ENCODE results near the gene BLZF1. TPM values are rescaled to one million over a fixed set of nuclear protein-coding genes. Genes with fewer than 3 reads are reported as not detected.

BLZF1 gene
- total and polyA plus RNA-seq, 2 of the 8 experiments (the other 6 are each of a cell fraction or from before 2014, with no cell fraction given), result 1.8 to 10.3 TPM

DNA sequence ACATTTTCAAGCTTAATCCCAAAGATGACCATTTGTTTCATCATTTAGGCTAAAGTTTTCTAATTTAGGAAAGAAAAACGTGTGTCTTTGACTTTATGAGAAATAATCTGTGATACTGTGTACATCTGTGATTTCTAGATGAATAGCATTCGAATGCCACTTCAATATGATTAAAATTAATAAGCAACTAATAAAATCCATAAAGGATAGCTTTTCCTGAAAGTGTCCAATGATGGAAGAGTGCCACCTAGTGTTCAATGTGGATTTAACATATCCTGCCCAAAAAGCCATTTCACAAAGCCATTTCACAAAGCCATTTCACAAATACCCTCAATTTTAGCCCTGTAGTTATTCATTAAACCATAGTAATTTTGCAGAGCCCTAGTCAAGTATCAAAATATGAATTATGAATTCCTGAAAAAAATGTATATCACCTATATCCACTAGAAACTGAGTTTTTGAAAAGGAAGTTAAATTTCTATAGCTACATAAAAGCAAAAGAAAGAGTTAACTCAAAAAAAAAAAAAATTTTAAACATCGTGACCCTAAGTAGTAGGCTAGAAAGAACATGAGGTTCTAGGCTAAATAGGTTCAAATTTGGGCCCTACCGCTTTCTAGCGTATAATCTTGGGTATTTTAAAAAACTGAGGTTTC is 19.5 kb upstream of the BLZF1 start:
- Histone ChIP-seq H2BK15ac (ENCODE audit: low read length) (no peak overlapping the region), H3K79me2 (ENCODE audit: control insufficient read depth in 1 of 2, insufficient read depth in 2 of 2, low read length in 2 of 2) (0 out of 4 replicates have a peak, but pooled peaks cover 0 to 3% of the 10 kb centered on the region in 2 experiments), H3K4me2 (ENCODE audit: insufficient read depth in 1 of 2, low read depth in 2 of 2, low read length in 2 of 2) (no peak overlapping the region), H2BK5ac (ENCODE audit: low read depth, low read length) (no peak overlapping the region), H4K20me1 (replicated peaks in 1 of 2; ENCODE audit: control insufficient read depth in 1 of 2, insufficient read depth in 2 of 2, low read length in 2 of 2) (no peaks in the 10 kb centered on the region), H3K4ac (replicated peaks; ENCODE audit: insufficient read length, low read depth, low read length) (no peak overlapping the region), H3K23ac (ENCODE audit: insufficient read length) (no peak overlapping the region), H3K23me2 (ENCODE audit: low read depth, low read length) (no peaks in the 10 kb centered on the region), H3K56ac (replicated peaks; ENCODE audit: insufficient read length, low read depth, low read length) (no peak overlapping the region), H2BK20ac (ENCODE audit: low read length) (no peak overlapping the region), H4K5ac (ENCODE audit: insufficient read length, low read depth, low read length) (no peak overlapping the region), H3K18ac (ENCODE audit: extremely low read depth, low read length) (no peak overlapping the region), H3K4me1 (replicated peaks in 1 of 4; ENCODE audit: control insufficient read depth in 3 of 4, insufficient read depth in 4 of 4, low read length in 3 of 4) (no peaks in the 10 kb centered on the region), H4K8ac (ENCODE audit: extremely low read depth, insufficient read depth, low read length) (no peak overlapping the region), H2AK5ac (ENCODE audit: low read depth, low read length) (no peak overlapping the region), H3K79me1 (ENCODE audit: low read depth, low read length) (no peaks in the 10 kb centered on the region), H3K9ac (replicated peaks in 1 of 4; ENCODE audit: extremely low read depth in 1 of 4, low read depth in 3 of 4, low read length in 3 of 4) (no peak overlapping the region), H2BK12ac (ENCODE audit: low read depth, low read length) (no peak overlapping the region), H4K91ac (replicated peaks; ENCODE audit: insufficient read length, low read length) (no peak overlapping the region), H3K4me3 (ENCODE audit: extremely low read depth in 1 of 4, insufficient read depth in 2 of 4, low read depth in 3 of 4, low read length in 4 of 4) (no peak overlapping the region), H2AFZ (ENCODE audit: low read length) (no peak overlapping the region), H3K9me3 (ENCODE audit: insufficient read depth in 2 of 2, low read depth in 1 of 2, low read length in 1 of 2) (no peaks in the 10 kb centered on the region), H3K36me3 (ENCODE audit: control insufficient read depth in 2 of 4, insufficient read depth in 4 of 4, low read length in 3 of 4) (no peaks in the 10 kb centered on the region), H3K27ac (ENCODE audit: low read depth, low read length) (no peak overlapping the region), H3K27me3 (replicated peaks in 1 of 4; ENCODE audit: control insufficient read depth in 3 of 4, extremely low read depth in 1 of 4, insufficient read depth in 3 of 4, low read length in 3 of 4) (no peaks in the 10 kb centered on the region), H2BK120ac (replicated peaks; ENCODE audit: low read depth, low read length) (no peak overlapping the region), H3K14ac (ENCODE audit: insufficient read length) (no peak overlapping the region)
- ChIA-PET CTCF (ENCODE audit: partially characterized antibody) (interaction anchor here (0.6 to 4.3 kb wide), 48 partner anchors 10 to 1006 kb away, joined by 3 to 36 read pairs (median 4); partner anchors contain the start of genes BLZF1, CCDC181 and NME7), POLR2A (ENCODE audit: partially characterized antibody) (interaction anchor here (0.7 kb wide), 1 partner anchor 237 kb away, joined by 3 read pairs; no protein-coding TSS in a partner anchor)
- FAIRE-seq, result peak; percentile 58
- WGBS, 2 experiments (ENCODE audit: extremely low coverage in 1 of 2, insufficient coverage in 1 of 2, insufficient read length in 1 of 2, insufficient replicate concordance in 2 of 2, low coverage in 1 of 2, low lambda C conversion rate in 2 of 2, missing lambda C conversion rate in 1 of 2), result 54% methylated on average over 5 of the region's 5 CpGs; no CpG with 5 or more reads in 1 of the 2 experiments
- DNase-seq (ENCODE audit: low read depth in 1 of 2, low spot score in 2 of 2), result no peak
- no peak for TF ChIP-seq GTF2F1 (IDR thresholded peaks at IDR 0.05; ENCODE audit: borderline replicate concordance, low read depth, low read length)
- TF ChIP-seq, protein P1, sequence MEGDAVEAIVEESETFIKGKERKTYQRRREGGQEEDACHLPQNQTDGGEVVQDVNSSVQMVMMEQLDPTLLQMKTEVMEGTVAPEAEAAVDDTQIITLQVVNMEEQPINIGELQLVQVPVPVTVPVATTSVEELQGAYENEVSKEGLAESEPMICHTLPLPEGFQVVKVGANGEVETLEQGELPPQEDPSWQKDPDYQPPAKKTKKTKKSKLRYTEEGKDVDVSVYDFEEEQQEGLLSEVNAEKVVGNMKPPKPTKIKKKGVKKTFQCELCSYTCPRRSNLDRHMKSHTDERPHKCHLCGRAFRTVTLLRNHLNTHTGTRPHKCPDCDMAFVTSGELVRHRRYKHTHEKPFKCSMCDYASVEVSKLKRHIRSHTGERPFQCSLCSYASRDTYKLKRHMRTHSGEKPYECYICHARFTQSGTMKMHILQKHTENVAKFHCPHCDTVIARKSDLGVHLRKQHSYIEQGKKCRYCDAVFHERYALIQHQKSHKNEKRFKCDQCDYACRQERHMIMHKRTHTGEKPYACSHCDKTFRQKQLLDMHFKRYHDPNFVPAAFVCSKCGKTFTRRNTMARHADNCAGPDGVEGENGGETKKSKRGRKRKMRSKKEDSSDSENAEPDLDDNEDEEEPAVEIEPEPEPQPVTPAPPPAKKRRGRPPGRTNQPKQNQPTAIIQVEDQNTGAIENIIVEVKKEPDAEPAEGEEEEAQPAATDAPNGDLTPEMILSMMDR (IDR thresholded peaks at IDR 0.05; ENCODE audit: control extremely low read depth in 1 of 3, insufficient read depth in 1 of 3, low read depth in 1 of 3, low read length in 3 of 3), result peak in 2 of 3 experiments; percentile 39 to 59; a peak in 2 of 4 replicates
- peak; percentile 86 for TF ChIP-seq RAD21 (IDR thresholded peaks at IDR 0.05 in 1 of 2, conservative IDR thresholded peaks at IDR 0.05 in 1 of 2; ENCODE audit: low read depth in 2 of 2, low read length in 2 of 2)
- TF ChIP-seq TBP (IDR thresholded peaks at IDR 0.05; ENCODE audit: low read depth, low read length), result no peak
- no peak for TF ChIP-seq POLR2AphosphoS5 (IDR thresholded peaks at IDR 0.05; ENCODE audit: low read depth, low read length)
- no peak for TF ChIP-seq TAF1 (IDR thresholded peaks at IDR 0.05; ENCODE audit: low read depth, low read length)
- no peak for TF ChIP-seq NANOG (IDR thresholded peaks at IDR 0.05; ENCODE audit: insufficient read depth, low read depth, low read length, poor library complexity, severe bottlenecking)
- no peak for TF ChIP-seq POLR2A (IDR thresholded peaks at IDR 0.05; ENCODE audit: control extremely low read depth in 1 of 2, low read depth in 2 of 2, low read length in 2 of 2)
- no peak for TF ChIP-seq PHF8 (conservative IDR thresholded peaks at IDR 0.05; ENCODE audit: low read depth, low read length)
